BLaER1 treated with 17β-estradiol and CSF1 and Interleukin-3, amounts not matched to agents 10 nM and 100 nM (cell line): ENCODE results near the gene ANTKMT.

Source experiments
- H3K27ac ChIP-seq, 11 experiments: shearing (Covaris generic); formaldehyde crosslinking; 2 replicates each; pipeline ENCODE4 v1.8.1; 2022
- H3K27me3 ChIP-seq, 11 experiments: shearing (Covaris generic); formaldehyde crosslinking; 2 replicates each; pipeline ENCODE4 v1.8.1; 2022
- H3K36me3 ChIP-seq, 11 experiments: shearing (Covaris generic); formaldehyde crosslinking; 2 replicates each; pipeline ENCODE4 v1.8.1; 2022
- H3K4me1 ChIP-seq, 10 experiments: shearing (Covaris generic); formaldehyde crosslinking; 2 replicates each; pipeline ENCODE4 v1.8.1; 2022
- H3K4me2 ChIP-seq, 11 experiments: shearing (Covaris generic); formaldehyde crosslinking; 2 replicates each; pipeline ENCODE4 v1.8.1; 2022
- H3K4me3 ChIP-seq, 10 experiments: shearing (Covaris generic); formaldehyde crosslinking; 2 replicates each; pipeline ENCODE4 v1.8.1; 2022
- H3K9ac ChIP-seq, 11 experiments: shearing (Covaris generic); formaldehyde crosslinking; 2 replicates each; pipeline ENCODE4 v1.8.1; 2022
- H3K9me3 ChIP-seq, 11 experiments: shearing (Covaris generic); formaldehyde crosslinking; replicated peaks in 1 of 11; 2 replicates each; pipeline ENCODE4 v1.8.1; 2022
- H4K20me1 ChIP-seq, 11 experiments: shearing (Covaris generic); formaldehyde crosslinking; 2 replicates each; pipeline ENCODE4 v1.8.1; 2022
- Cebpa-rat ChIP-seq, 11 experiments: shearing (Covaris generic); IDR thresholded peaks; 2 replicates each; pipeline ENCODE4 v1.8.1; 2022

Gene ANTKMT

GRCh38 chr16:729768-730665 lies 9.1 kb downstream of the ANTKMT start:
- Histone ChIP-seq H3K36me3 (peaks cover 48 to 61% (median 56%) of the 10 kb centered on the region in 11 experiments), H3K27me3 (peaks cover 0 to 17% (median 0%) of the 10 kb centered on the region in 11 experiments; a peak in 7 of 22 replicates), H3K9me3 (no peaks in the 10 kb centered on the region), H3K9ac (no peak overlapping the region), H4K20me1 (peaks cover 13 to 80% (median 64%) of the 10 kb centered on the region in 11 experiments; a peak in 21 of 22 replicates), H3K4me3 (no peak overlapping the region), H3K27ac (no peak overlapping the region), H3K4me2 (0 out of 22 replicates have a peak overlapping the region, but pooled peaks of 1 of the 11 experiments have one; percentile 13), H3K4me1 (peaks cover 8 to 80% (median 62%) of the 10 kb centered on the region in 10 experiments; a peak in 18 of 20 replicates)
- TF ChIP-seq Cebpa-rat (IDR thresholded peaks at IDR 0.05) = no peak

- TF ChIP-seq Cebpa-rat (IDR thresholded peaks at IDR 0.05) = no peak
- H3K36me3 ChIP-seq = peaks cover 56 to 70% (median 64%) of the 10 kb centered on the region in 11 experiments
- peaks cover 0 to 8% (median 0%) of the 10 kb centered on the region in 11 experiments; a peak in 7 of 22 replicates for H3K27me3 ChIP-seq
- no peaks in the 10 kb centered on the region for H3K9me3 ChIP-seq
- H4K20me1 ChIP-seq = peaks cover 18 to 80% (median 62%) of the 10 kb centered on the region in 11 experiments; a peak in 21 of 22 replicates
- H3K27ac ChIP-seq = no peak overlapping the region
- H3K4me1 ChIP-seq = peaks cover 3 to 80% (median 62%) of the 10 kb centered on the region in 10 experiments; a peak in 18 of 20 replicates
- H3K4me2 ChIP-seq = peak overlapping the region in 6 of 11 experiments; percentile 3 to 41 (median 14); a peak in 4 of 22 replicates
- H3K4me3 ChIP-seq = no peak overlapping the region
- 0 out of 22 replicates have a peak overlapping the region, but pooled peaks of 1 of the 11 experiments have one; percentile 13 for H3K9ac ChIP-seq
These were observed 9.9 kb downstream of the ANTKMT start for GRCh38 chr16:730666-731509.

- TF ChIP-seq Cebpa-rat (IDR thresholded peaks at IDR 0.05) = no peak
- H3K9me3 ChIP-seq = no peaks in the 10 kb centered on the region
- no peak overlapping the region for H3K4me3 ChIP-seq
- H3K27me3 ChIP-seq = no peaks in the 10 kb centered on the region
- peak overlapping the region in 2 of 11 experiments; percentile 4 to 41; a peak in 1 of 22 replicates for H3K4me2 ChIP-seq
- H3K36me3 ChIP-seq = peaks cover 58 to 83% (median 79%) of the 10 kb centered on the region in 11 experiments
- H4K20me1 ChIP-seq = peaks cover 18 to 73% (median 55%) of the 10 kb centered on the region in 11 experiments; a peak in 21 of 22 replicates
- no peak overlapping the region for H3K27ac ChIP-seq
- H3K9ac ChIP-seq = no peak overlapping the region
- peaks cover 14 to 84% (median 65%) of the 10 kb centered on the region in 10 experiments for H3K4me1 ChIP-seq
These were observed 11.4 kb downstream of the ANTKMT start for GRCh38 chr16:732332-732731.

GRCh38 chr16:732936-733335 lies 12.0 kb downstream of the ANTKMT start:
- Histone ChIP-seq H3K4me2 (0 out of 22 replicates have a peak overlapping the region, but pooled peaks of 1 of the 11 experiments have one; percentile 4), H3K4me1 (peaks cover 20 to 85% (median 66%) of the 10 kb centered on the region in 10 experiments), H3K36me3 (peaks cover 58 to 85% (median 79%) of the 10 kb centered on the region in 11 experiments), H3K4me3 (no peak overlapping the region), H3K9me3 (no peaks in the 10 kb centered on the region), H3K9ac (0 out of 22 replicates have a peak overlapping the region, but pooled peaks of 1 of the 11 experiments have one; percentile 1), H3K27me3 (no peaks in the 10 kb centered on the region), H3K27ac (no peak overlapping the region), H4K20me1 (peaks cover 18 to 73% (median 55%) of the 10 kb centered on the region in 11 experiments; a peak in 21 of 22 replicates)
- TF ChIP-seq Cebpa-rat (IDR thresholded peaks at IDR 0.05) = no peak

- H3K27ac ChIP-seq = no peak overlapping the region
- peaks cover 18 to 72% (median 55%) of the 10 kb centered on the region in 11 experiments; a peak in 21 of 22 replicates for H4K20me1 ChIP-seq
- H3K4me2 ChIP-seq = peak overlapping the region in 5 of 11 experiments; percentile 97 to 100 (median 98); a peak in 8 of 22 replicates
- H3K4me3 ChIP-seq = no peak overlapping the region
- peaks cover 58 to 85% (median 79%) of the 10 kb centered on the region in 11 experiments for H3K36me3 ChIP-seq
- no peaks in the 10 kb centered on the region for H3K27me3 ChIP-seq
- no peaks in the 10 kb centered on the region for H3K9me3 ChIP-seq
- no peak for TF ChIP-seq Cebpa-rat (IDR thresholded peaks at IDR 0.05)
- H3K9ac ChIP-seq = 0 out of 22 replicates have a peak overlapping the region, but pooled peaks of 2 of the 11 experiments have one; percentile 1 to 27
- peaks cover 24 to 89% (median 70%) of the 10 kb centered on the region in 10 experiments for H3K4me1 ChIP-seq
These were observed 12.6 kb downstream of the ANTKMT start for GRCh38 chr16:733382-734207.

- TF ChIP-seq Cebpa-rat (IDR thresholded peaks at IDR 0.05) = no peak
- H3K9ac ChIP-seq = peak overlapping the region in 4 of 11 experiments; percentile 65 to 75 (median 72); a peak in 6 of 22 replicates
- H4K20me1 ChIP-seq = peaks cover 13 to 67% (median 50%) of the 10 kb centered on the region in 11 experiments; a peak in 21 of 22 replicates
- no peaks in the 10 kb centered on the region for H3K27me3 ChIP-seq
- H3K36me3 ChIP-seq = peaks cover 58 to 84% (median 77%) of the 10 kb centered on the region in 11 experiments
- no peaks in the 10 kb centered on the region for H3K9me3 ChIP-seq
- H3K4me1 ChIP-seq = peaks cover 28 to 91% (median 73%) of the 10 kb centered on the region in 10 experiments
- no peak overlapping the region for H3K27ac ChIP-seq
- no peak overlapping the region for H3K4me3 ChIP-seq
- H3K4me2 ChIP-seq = peak overlapping the region in 8 of 11 experiments; percentile 92 to 100 (median 98); a peak in 16 of 22 replicates
These were observed 13.4 kb downstream of the ANTKMT start for GRCh38 chr16:734208-734980.
